NT2/D1 (cell line): ENCODE results near the gene CKS1B.

Experiments used
- SUZ12 ChIP-seq: IDR thresholded peaks from 2 replicates; pipeline ENCODE4 v1.6.1; 2011; ENCODE audit not compliant: insufficient read length, insufficient read depth; ENCODE audit errors: extremely low read depth
- YY1 ChIP-seq: IDR thresholded peaks from 2 replicates; pipeline ENCODE4 v1.6.1; 2011; ENCODE audit not compliant: insufficient read length, insufficient read depth
- ZNF274 ChIP-seq: IDR thresholded peaks from 2 replicates; pipeline ENCODE4 v1.6.1; 2011; ENCODE audit warnings: mild to moderate bottlenecking, low read depth, low read length

DNA sequence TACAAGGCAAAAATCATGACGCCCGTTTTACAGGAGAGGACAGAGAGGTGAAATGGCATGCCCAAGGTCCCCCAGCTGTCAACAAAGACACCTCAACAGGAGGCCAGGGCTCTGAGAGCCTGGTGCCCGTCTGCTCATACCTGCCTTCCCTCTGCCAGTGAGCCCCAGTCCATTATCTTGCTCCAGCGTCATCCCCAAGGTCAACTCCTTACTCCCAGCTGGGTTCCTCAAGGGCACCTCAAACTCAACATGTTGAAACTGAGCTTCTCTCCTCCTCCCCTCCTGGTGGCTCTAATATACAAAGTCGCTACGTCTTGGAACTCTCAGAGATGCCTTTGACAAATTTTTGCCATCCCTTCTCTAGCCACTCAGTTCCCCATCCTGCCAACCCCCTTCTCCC, 21.8 kb upstream of the CKS1B start:
- no peak for TF ChIP-seq YY1
- TF ChIP-seq ZNF274, result no peak
- TF ChIP-seq SUZ12, result no peak
